Kasumi-1 (cell line): ENCODE data around the gene CRYBB1.

Experiments used
- DNase-seq, 2 experiments: peaks; one replicate each; lab custom pipeline; 2025; lab: John Stamatoyannopoulos, UW

The CRYBB1 gene

GRCh38 chr22:26577081-26577480, 40.7 kb downstream of the CRYBB1 start:
- DNase-seq = no peak

GRCh38 chr22:26576026-26576680, 41.7 kb downstream of the CRYBB1 start:
- DNase-seq = peak; percentile 49

- no peak for DNase-seq
These were observed 43.7 kb downstream of the CRYBB1 start for GRCh38 chr22:26574001-26574723.

GRCh38 chr22:26573026-26573662, 44.7 kb downstream of the CRYBB1 start:
- DNase-seq = peak; percentile 94

GRCh38 chr22:26570864-26571525, 46.8 kb downstream of the CRYBB1 start:
- no peak for DNase-seq

- DNase-seq = peak; percentile 37 to 53
These were observed 47.7 kb downstream of the CRYBB1 start for GRCh38 chr22:26570115-26570514.

GRCh38 chr22:26568207-26568706, 49.6 kb downstream of the CRYBB1 start:
- no peak for DNase-seq

- DNase-seq = no peak
These were observed 50.2 kb downstream of the CRYBB1 start for GRCh38 chr22:26567610-26568009.

- no peak for DNase-seq
These were observed 50.8 kb downstream of the CRYBB1 start for GRCh38 chr22:26566994-26567393.

GRCh38 chr22:26565889-26566288, 51.9 kb downstream of the CRYBB1 start:
- no peak for DNase-seq

GRCh38 chr22:26565181-26565580, 52.6 kb downstream of the CRYBB1 start:
- DNase-seq = no peak

GRCh38 chr22:26564672-26565071, 53.2 kb downstream of the CRYBB1 start:
- no peak for DNase-seq

- DNase-seq = no peak
These were observed 53.6 kb downstream of the CRYBB1 start for GRCh38 chr22:26564181-26564580.

GRCh38 chr22:26563022-26563421, 54.8 kb downstream of the CRYBB1 start:
- no peak for DNase-seq

GRCh38 chr22:26561756-26562417, 55.9 kb downstream of the CRYBB1 start:
- no peak for DNase-seq

GRCh38 chr22:26559961-26560575, 57.8 kb downstream of the CRYBB1 start:
- peak in 1 of 2 experiments; percentile 17 for DNase-seq

GRCh38 chr22:26558248-26558895, 59.5 kb downstream of the CRYBB1 start:
- DNase-seq = no peak

- no peak for DNase-seq
These were observed 60.9 kb downstream of the CRYBB1 start for GRCh38 chr22:26556904-26557303.

- no peak for DNase-seq
These were observed 62.3 kb downstream of the CRYBB1 start for GRCh38 chr22:26555478-26555877.

- DNase-seq = no peak
These were observed 62.9 kb downstream of the CRYBB1 start for GRCh38 chr22:26554956-26555355.
